ENCODE measurements around the gene SEMA6A.

Gene SEMA6A

GRCh38 chr5:116428413-116428812, 146.2 kb downstream of the SEMA6A start:
- TF ChIP-seq, protein P1, sequence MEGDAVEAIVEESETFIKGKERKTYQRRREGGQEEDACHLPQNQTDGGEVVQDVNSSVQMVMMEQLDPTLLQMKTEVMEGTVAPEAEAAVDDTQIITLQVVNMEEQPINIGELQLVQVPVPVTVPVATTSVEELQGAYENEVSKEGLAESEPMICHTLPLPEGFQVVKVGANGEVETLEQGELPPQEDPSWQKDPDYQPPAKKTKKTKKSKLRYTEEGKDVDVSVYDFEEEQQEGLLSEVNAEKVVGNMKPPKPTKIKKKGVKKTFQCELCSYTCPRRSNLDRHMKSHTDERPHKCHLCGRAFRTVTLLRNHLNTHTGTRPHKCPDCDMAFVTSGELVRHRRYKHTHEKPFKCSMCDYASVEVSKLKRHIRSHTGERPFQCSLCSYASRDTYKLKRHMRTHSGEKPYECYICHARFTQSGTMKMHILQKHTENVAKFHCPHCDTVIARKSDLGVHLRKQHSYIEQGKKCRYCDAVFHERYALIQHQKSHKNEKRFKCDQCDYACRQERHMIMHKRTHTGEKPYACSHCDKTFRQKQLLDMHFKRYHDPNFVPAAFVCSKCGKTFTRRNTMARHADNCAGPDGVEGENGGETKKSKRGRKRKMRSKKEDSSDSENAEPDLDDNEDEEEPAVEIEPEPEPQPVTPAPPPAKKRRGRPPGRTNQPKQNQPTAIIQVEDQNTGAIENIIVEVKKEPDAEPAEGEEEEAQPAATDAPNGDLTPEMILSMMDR (IDR thresholded peaks at IDR 0.05; ENCODE audit: extremely low read depth, insufficient read depth, missing control alignments), result no peak
- in situ Hi-C loops (cut with MboI; ENCODE audit: low pct_unique_long_range_greater_than_20kb, low sequenced_read_pairs, unreplicated experiment), result no loop called here
- DNase-seq (ENCODE audit: low spot score), result no peak

GRCh38 chr5:116424951-116425350, 149.7 kb downstream of the SEMA6A start:
- TF ChIP-seq, protein P1 (IDR thresholded peaks at IDR 0.05; ENCODE audit: extremely low read depth, insufficient read depth, missing control alignments), result no peak
- in situ Hi-C loops (cut with MboI; ENCODE audit: low pct_unique_long_range_greater_than_20kb, low sequenced_read_pairs, unreplicated experiment), result no loop called here
- no peak for DNase-seq (ENCODE audit: low spot score)

DNA sequence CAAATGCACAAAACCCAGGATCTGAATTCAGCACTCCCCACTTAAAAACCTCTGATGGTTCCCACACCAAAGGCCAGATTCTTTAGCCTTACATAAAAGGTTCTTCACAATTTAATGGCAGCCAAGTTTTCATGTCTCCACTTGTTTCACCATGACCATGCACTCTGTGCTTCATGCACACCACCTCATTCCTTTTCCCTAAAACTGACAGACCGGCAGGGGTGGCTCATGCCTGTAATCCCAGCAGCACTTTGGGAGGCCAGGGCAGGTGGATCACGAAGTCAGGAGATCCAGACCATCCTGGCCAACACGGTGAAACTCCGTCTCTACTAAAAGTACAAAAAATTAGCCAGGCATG, 150.4 kb downstream of the SEMA6A start:
- TF ChIP-seq, protein P1 (IDR thresholded peaks at IDR 0.05; ENCODE audit: extremely low read depth, insufficient read depth, missing control alignments), result no peak
- no peak for DNase-seq (ENCODE audit: low spot score)
- in situ Hi-C loops (cut with MboI; ENCODE audit: low pct_unique_long_range_greater_than_20kb, low sequenced_read_pairs, unreplicated experiment), result no loop called here

- TF ChIP-seq, protein P1 (IDR thresholded peaks at IDR 0.05; ENCODE audit: extremely low read depth, insufficient read depth, missing control alignments), result no peak
Measured at GRCh38 chr5:116423587-116424257, 150.9 kb downstream of the SEMA6A start.

DNA sequence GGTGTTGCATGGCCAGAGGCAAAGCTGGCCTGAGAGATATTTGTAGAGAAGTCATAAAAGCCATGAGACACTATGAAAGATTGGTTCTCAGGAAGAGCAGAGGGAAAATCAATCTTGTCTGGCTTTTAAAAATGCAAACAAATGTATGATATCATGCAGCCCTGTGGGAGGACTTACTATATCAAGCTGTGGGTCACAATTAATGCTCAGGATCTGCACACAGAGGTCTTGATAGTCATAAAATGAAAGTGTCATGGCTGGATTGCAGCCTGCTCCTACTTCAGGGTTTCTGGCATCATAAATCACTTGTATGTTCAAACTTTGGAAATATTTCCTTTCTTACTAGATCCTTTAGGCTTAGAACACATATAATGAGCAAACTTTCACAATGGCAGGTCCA, 151.5 kb downstream of the SEMA6A start:
- no peak for DNase-seq (ENCODE audit: low spot score)
- in situ Hi-C loops (cut with MboI; ENCODE audit: low pct_unique_long_range_greater_than_20kb, low sequenced_read_pairs, unreplicated experiment), result no loop called here
- TF ChIP-seq, protein P1 (IDR thresholded peaks at IDR 0.05; ENCODE audit: extremely low read depth, insufficient read depth, missing control alignments), result no peak

More at GRCh38 chr5:116423587-116424257, 150.9 kb downstream of the SEMA6A start:
- DNase-seq (ENCODE audit: low spot score), result no peak
- in situ Hi-C loops (cut with MboI; ENCODE audit: low pct_unique_long_range_greater_than_20kb, low sequenced_read_pairs, unreplicated experiment), result no loop called here

GRCh38 chr5:116421080-116421629, 153.5 kb downstream of the SEMA6A start:
- TF ChIP-seq, protein P1 (IDR thresholded peaks at IDR 0.05; ENCODE audit: extremely low read depth, insufficient read depth, missing control alignments), result no peak
- in situ Hi-C loops (cut with MboI; ENCODE audit: low pct_unique_long_range_greater_than_20kb, low sequenced_read_pairs, unreplicated experiment), result no loop called here
- DNase-seq (ENCODE audit: low spot score), result no peak

Measured in GM13977 (cell line).